Activated T-cell treated with anti-CD3 and anti-CD28 coated beads, Interleukin-2, amount 50 U/mL, for 4 hours (primary cell): ENCODE measurements around the gene ARF1. TPM values are rescaled to one million over a fixed set of nuclear protein-coding genes. Genes with fewer than 3 reads are reported as not detected.

Source experiments
- ATAC-seq, 2 donors: fragments of 200-7000 bp; cut with Tn5 transposase; one replicate each; pipeline ENCODE4 v1.10.0; 2021
- DNase-seq: peaks from one replicate; pipeline ENCODE4 v3.0.0-alpha.2; 2020
- H3K27me3 Mint-ChIP-seq: one replicate; pipeline ENCODE4 v1.8.0; 2021; ENCODE audit warnings: low read depth, mixed read lengths
- H3K36me3 Mint-ChIP-seq: one replicate; pipeline ENCODE4 v1.8.0; 2022; ENCODE audit warnings: mixed read lengths; ENCODE audit not compliant: insufficient read depth
- H3K4me1 Mint-ChIP-seq: one replicate; pipeline ENCODE4 v1.8.0; 2021; ENCODE audit warnings: low read depth, mixed read lengths
- H3K4me3 Mint-ChIP-seq: one replicate; pipeline ENCODE4 v1.8.0; 2021; ENCODE audit warnings: mild to moderate bottlenecking, moderate library complexity, mixed read lengths
- H3K9me3 Mint-ChIP-seq: one replicate; pipeline ENCODE4 v1.8.0; 2021; ENCODE audit warnings: mixed read lengths
- total RNA-seq, 3 donors: library from RNA; stranded (reverse); gene quantifications; one replicate each; pipeline ENCODE4 v1.2.1, GENCODE V29; 2021

The ARF1 gene
- total RNA-seq, 3 donors from 2014 or later: 404 to 411 (median 408) TPM

- Mint-ChIP-seq H3K4me1 (peaks cover 45% of the 10 kb centered on the region), H3K27me3 (no peaks in the 10 kb centered on the region), H3K36me3 (peaks cover 22% of the 10 kb centered on the region), H3K9me3 (no peaks in the 10 kb centered on the region), H3K4me3 (peak overlapping the region; percentile 98)
- ATAC-seq: peak; percentile 18 to 20
- no peak for DNase-seq
Observed at GRCh38 chr1:228082918-228083870, 686 bp downstream of the ARF1 start.

GRCh38 chr1:228083871-228084278 lies 1.4 kb downstream of the ARF1 start:
- Mint-ChIP-seq H3K9me3 (no peaks in the 10 kb centered on the region), H3K4me3 (peak overlapping the region; percentile 98), H3K27me3 (no peaks in the 10 kb centered on the region), H3K4me1 (peaks cover 52% of the 10 kb centered on the region), H3K36me3 (peaks cover 25% of the 10 kb centered on the region)
- DNase-seq: no peak
- ATAC-seq: no peak

- Mint-ChIP-seq H3K27me3 (no peaks in the 10 kb centered on the region), H3K4me3 (peak overlapping the region; percentile 98), H3K4me1 (peaks cover 55% of the 10 kb centered on the region), H3K9me3 (no peaks in the 10 kb centered on the region), H3K36me3 (peaks cover 30% of the 10 kb centered on the region)
- ATAC-seq (peak in 1 of 2 donors; percentile 24), DNase-seq (no peak)
Observed at GRCh38 chr1:228084325-228084724, 1.8 kb downstream of the ARF1 start.

GRCh38 chr1:228084797-228085196 lies 2.3 kb downstream of the ARF1 start:
- DNase-seq (no peak), ATAC-seq (no peak)
- Mint-ChIP-seq H3K4me1 (peaks cover 59% of the 10 kb centered on the region), H3K36me3 (peaks cover 31% of the 10 kb centered on the region), H3K27me3 (no peaks in the 10 kb centered on the region), H3K9me3 (no peaks in the 10 kb centered on the region), H3K4me3 (peak overlapping the region; percentile 98)

- H3K4me1 Mint-ChIP-seq: peaks cover 65% of the 10 kb centered on the region
- no peak for DNase-seq
- peaks cover 31% of the 10 kb centered on the region for H3K36me3 Mint-ChIP-seq
- no peaks in the 10 kb centered on the region for H3K9me3 Mint-ChIP-seq
- H3K4me3 Mint-ChIP-seq: peak overlapping the region; percentile 98
- H3K27me3 Mint-ChIP-seq: no peaks in the 10 kb centered on the region
- ATAC-seq: no peak
Observed at GRCh38 chr1:228085287-228085951, 2.9 kb downstream of the ARF1 start.

- ATAC-seq (peak in 1 of 2 donors; percentile 22), DNase-seq (no peak)
- Mint-ChIP-seq H3K9me3 (no peaks in the 10 kb centered on the region), H3K4me1 (peaks cover 84% of the 10 kb centered on the region), H3K36me3 (peaks cover 37% of the 10 kb centered on the region), H3K4me3 (peak overlapping the region; percentile 72), H3K27me3 (no peaks in the 10 kb centered on the region)
Observed at GRCh38 chr1:228087771-228088251, 5.3 kb downstream of the ARF1 start.

GRCh38 chr1:228088586-228089498 lies 6.3 kb downstream of the ARF1 start:
- peaks cover 31% of the 10 kb centered on the region for H3K36me3 Mint-ChIP-seq
- peaks cover 85% of the 10 kb centered on the region for H3K4me1 Mint-ChIP-seq
- H3K27me3 Mint-ChIP-seq: no peaks in the 10 kb centered on the region
- DNase-seq: no peak
- no peaks in the 10 kb centered on the region for H3K9me3 Mint-ChIP-seq
- ATAC-seq: no peak
- H3K4me3 Mint-ChIP-seq: peak overlapping the region; percentile 72

GRCh38 chr1:228089519-228090380 lies 7.2 kb downstream of the ARF1 start:
- no peak for ATAC-seq
- peaks cover 32% of the 10 kb centered on the region for H3K36me3 Mint-ChIP-seq
- H3K4me3 Mint-ChIP-seq: peak overlapping the region; percentile 72
- H3K27me3 Mint-ChIP-seq: no peaks in the 10 kb centered on the region
- H3K4me1 Mint-ChIP-seq: peaks cover 84% of the 10 kb centered on the region
- no peak for DNase-seq
- H3K9me3 Mint-ChIP-seq: peaks cover 3% of the 10 kb centered on the region

GRCh38 chr1:228090613-228091081 lies 8.1 kb downstream of the ARF1 start:
- H3K9me3 Mint-ChIP-seq: peaks cover 8% of the 10 kb centered on the region
- ATAC-seq: peak in 1 of 2 donors; percentile 3
- H3K4me3 Mint-ChIP-seq: no peak overlapping the region
- peaks cover 41% of the 10 kb centered on the region for H3K36me3 Mint-ChIP-seq
- H3K27me3 Mint-ChIP-seq: no peaks in the 10 kb centered on the region
- H3K4me1 Mint-ChIP-seq: peaks cover 82% of the 10 kb centered on the region
- peak; percentile 3 for DNase-seq

GRCh38 chr1:228091084-228091483 lies 8.6 kb downstream of the ARF1 start:
- ATAC-seq (no peak), DNase-seq (no peak)
- H3K36me3 Mint-ChIP-seq: peaks cover 42% of the 10 kb centered on the region
- H3K9me3 Mint-ChIP-seq: peaks cover 8% of the 10 kb centered on the region
- H3K4me1 Mint-ChIP-seq: peaks cover 82% of the 10 kb centered on the region
- no peaks in the 10 kb centered on the region for H3K27me3 Mint-ChIP-seq
- no peak overlapping the region for H3K4me3 Mint-ChIP-seq

GRCh38 chr1:228092342-228093049 lies 10.0 kb downstream of the ARF1 start:
- H3K4me1 Mint-ChIP-seq: peaks cover 72% of the 10 kb centered on the region
- H3K4me3 Mint-ChIP-seq: no peak overlapping the region
- H3K9me3 Mint-ChIP-seq: peaks cover 8% of the 10 kb centered on the region
- peaks cover 42% of the 10 kb centered on the region for H3K36me3 Mint-ChIP-seq
- ATAC-seq (no peak), DNase-seq (no peak)
- no peaks in the 10 kb centered on the region for H3K27me3 Mint-ChIP-seq

- ATAC-seq (no peak), DNase-seq (no peak)
- peaks cover 65% of the 10 kb centered on the region for H3K4me1 Mint-ChIP-seq
- peaks cover 40% of the 10 kb centered on the region for H3K36me3 Mint-ChIP-seq
- H3K4me3 Mint-ChIP-seq: no peak overlapping the region
- peaks cover 8% of the 10 kb centered on the region for H3K9me3 Mint-ChIP-seq
- no peaks in the 10 kb centered on the region for H3K27me3 Mint-ChIP-seq
Observed at GRCh38 chr1:228093050-228093906, 10.8 kb downstream of the ARF1 start.
